ENCODE data around the gene CSRP1. TPM values are rescaled to one million over a fixed set of nuclear protein-coding genes. Genes with fewer than 3 reads are reported as not detected.

The CSRP1 gene
- total RNA-seq, 2 donors from 2014 or later, result 16.1 to 17.7 TPM

DNA sequence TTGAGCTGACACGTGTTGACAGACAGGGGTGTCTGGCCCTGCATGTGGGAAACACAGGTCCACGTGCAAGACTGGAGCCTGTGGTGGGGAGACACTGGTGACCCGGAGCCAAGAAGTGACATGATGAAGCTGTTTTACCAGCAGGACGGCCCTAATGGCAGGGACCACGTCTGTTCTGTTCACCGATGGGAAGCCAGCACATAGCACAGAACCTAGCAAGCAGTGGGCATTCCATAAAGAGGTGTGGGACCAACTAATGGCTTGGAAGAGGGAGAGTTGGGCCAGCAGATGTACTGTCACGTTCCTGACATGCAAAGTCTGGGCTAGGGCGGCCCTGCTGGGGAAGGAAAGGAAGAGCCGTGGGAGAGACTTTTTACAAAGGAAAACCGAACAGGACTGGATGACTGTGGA lies 47.3 kb upstream of the CSRP1 start:
- H3K27me3 Mint-ChIP-seq (ENCODE audit: insufficient read depth), result peaks cover 2% of the 10 kb centered on the region
- H3K27me3 ChIP-seq (ENCODE audit: control insufficient read depth, insufficient read depth, low read length, poor library complexity, severe bottlenecking), result no peaks in the 10 kb centered on the region
- H3K27ac ChIP-seq (ENCODE audit: low read depth, low read length), result no peak overlapping the region
- no peak overlapping the region for H3K9ac ChIP-seq (ENCODE audit: extremely low read depth, low read length, poor library complexity, severe bottlenecking)
- no peak for DNase-seq
- no peaks in the 10 kb centered on the region for H3K4me1 ChIP-seq (ENCODE audit: control insufficient read depth, insufficient read depth, low read length)
- no peaks in the 10 kb centered on the region for H3K9me3 Mint-ChIP-seq
- no peaks in the 10 kb centered on the region for H3K36me3 ChIP-seq (ENCODE audit: control insufficient read depth, insufficient read depth, low read length)
- no peak overlapping the region for H3K4me3 ChIP-seq (ENCODE audit: low read length)
- no peak overlapping the region for H3K27ac Mint-ChIP-seq
- H3K4me1 Mint-ChIP-seq, result peaks cover 5% of the 10 kb centered on the region
- no peak overlapping the region for H3K4me3 Mint-ChIP-seq
- H3K36me3 Mint-ChIP-seq (ENCODE audit: low read depth), result no peaks in the 10 kb centered on the region
- TF ChIP-seq, protein P1, sequence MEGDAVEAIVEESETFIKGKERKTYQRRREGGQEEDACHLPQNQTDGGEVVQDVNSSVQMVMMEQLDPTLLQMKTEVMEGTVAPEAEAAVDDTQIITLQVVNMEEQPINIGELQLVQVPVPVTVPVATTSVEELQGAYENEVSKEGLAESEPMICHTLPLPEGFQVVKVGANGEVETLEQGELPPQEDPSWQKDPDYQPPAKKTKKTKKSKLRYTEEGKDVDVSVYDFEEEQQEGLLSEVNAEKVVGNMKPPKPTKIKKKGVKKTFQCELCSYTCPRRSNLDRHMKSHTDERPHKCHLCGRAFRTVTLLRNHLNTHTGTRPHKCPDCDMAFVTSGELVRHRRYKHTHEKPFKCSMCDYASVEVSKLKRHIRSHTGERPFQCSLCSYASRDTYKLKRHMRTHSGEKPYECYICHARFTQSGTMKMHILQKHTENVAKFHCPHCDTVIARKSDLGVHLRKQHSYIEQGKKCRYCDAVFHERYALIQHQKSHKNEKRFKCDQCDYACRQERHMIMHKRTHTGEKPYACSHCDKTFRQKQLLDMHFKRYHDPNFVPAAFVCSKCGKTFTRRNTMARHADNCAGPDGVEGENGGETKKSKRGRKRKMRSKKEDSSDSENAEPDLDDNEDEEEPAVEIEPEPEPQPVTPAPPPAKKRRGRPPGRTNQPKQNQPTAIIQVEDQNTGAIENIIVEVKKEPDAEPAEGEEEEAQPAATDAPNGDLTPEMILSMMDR (conservative IDR thresholded peaks at IDR 0.05), result no peak
- 83 to 91% methylated on average over 10 of the region's 10 CpGs for WGBS, 2 experiments (ENCODE audit: insufficient coverage in 1 of 2, insufficient read length in 1 of 2)
- no peaks in the 10 kb centered on the region for H3K9me3 ChIP-seq (ENCODE audit: control insufficient read depth, low read length)

DNA sequence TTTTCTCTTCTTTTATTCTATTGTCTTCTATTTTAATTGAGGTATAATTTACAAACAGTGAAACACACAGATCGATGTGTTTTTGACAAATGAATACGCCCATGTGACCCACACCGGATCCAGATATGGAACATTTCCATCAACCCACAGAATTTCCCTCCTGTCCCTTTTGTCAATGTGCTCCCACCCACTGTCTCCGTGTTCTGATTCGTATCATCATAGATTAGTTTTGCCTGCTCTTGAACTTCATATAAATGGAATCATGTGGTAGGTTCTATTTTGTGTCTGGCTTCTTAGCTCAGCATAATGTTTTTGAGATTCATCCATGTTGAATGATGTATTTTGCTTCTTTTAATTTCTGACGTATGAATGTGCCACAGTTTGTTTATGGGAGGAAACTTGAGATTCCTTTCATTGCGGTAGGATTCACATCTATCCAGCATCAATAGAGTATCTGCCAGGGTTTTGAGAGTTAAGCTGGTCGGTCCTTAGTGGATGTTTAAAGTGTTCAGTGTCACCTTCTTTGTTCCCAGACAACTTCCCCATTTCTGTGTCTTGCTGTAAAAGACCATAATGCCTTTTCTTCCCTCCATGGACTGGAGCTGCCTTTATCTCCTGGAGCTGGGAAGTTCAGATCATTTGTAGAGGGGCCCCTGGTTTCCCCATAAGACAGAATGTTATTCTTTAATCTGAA lies 46.7 kb upstream of the CSRP1 start:
- TF ChIP-seq, protein P1 (conservative IDR thresholded peaks at IDR 0.05), result no peak
- H3K27me3 ChIP-seq (ENCODE audit: control insufficient read depth, insufficient read depth, low read length, poor library complexity, severe bottlenecking), result no peaks in the 10 kb centered on the region
- H3K36me3 Mint-ChIP-seq (ENCODE audit: low read depth), result no peaks in the 10 kb centered on the region
- no peak overlapping the region for H3K27ac Mint-ChIP-seq
- H3K4me1 Mint-ChIP-seq, result peaks cover 5% of the 10 kb centered on the region
- no peak overlapping the region for H3K27ac ChIP-seq (ENCODE audit: low read depth, low read length)
- H3K9me3 ChIP-seq (ENCODE audit: control insufficient read depth, low read length), result no peaks in the 10 kb centered on the region
- 92 to 95% methylated on average over 5 to 8 of the region's 8 CpGs for WGBS, 2 experiments (ENCODE audit: insufficient coverage in 1 of 2, insufficient read length in 1 of 2)
- no peaks in the 10 kb centered on the region for H3K4me1 ChIP-seq (ENCODE audit: control insufficient read depth, insufficient read depth, low read length)
- H3K9ac ChIP-seq (ENCODE audit: extremely low read depth, low read length, poor library complexity, severe bottlenecking), result no peak overlapping the region
- no peak for DNase-seq
- H3K4me3 ChIP-seq (ENCODE audit: low read length), result no peak overlapping the region
- peaks cover under 1% of the 10 kb centered on the region for H3K27me3 Mint-ChIP-seq (ENCODE audit: insufficient read depth)
- H3K4me3 Mint-ChIP-seq, result no peak overlapping the region
- H3K9me3 Mint-ChIP-seq, result no peaks in the 10 kb centered on the region
- no peaks in the 10 kb centered on the region for H3K36me3 ChIP-seq (ENCODE audit: control insufficient read depth, insufficient read depth, low read length)

DNA sequence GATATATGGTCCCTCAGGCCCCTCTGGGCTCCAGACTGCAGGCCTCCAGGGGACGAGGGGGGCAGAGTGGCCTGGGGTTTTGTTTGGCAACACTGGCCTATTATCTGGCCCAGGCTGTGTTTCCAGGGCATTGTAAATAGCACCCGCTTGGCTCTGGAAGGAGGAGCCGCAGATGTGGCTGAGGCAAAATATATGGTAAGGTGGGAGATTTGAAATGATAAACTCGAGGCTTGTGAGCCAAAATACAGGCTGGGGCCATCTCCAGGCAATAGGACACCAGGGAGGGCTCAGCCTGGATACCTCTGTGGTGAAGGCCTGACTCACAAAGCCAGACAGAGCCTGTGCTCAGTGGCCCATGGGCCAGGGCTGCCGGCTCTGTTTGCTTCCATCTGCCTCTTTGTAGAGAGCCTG lies 46.0 kb upstream of the CSRP1 start:
- Mint-ChIP-seq H3K4me1 (peaks cover 5% of the 10 kb centered on the region), H3K27me3 (ENCODE audit: insufficient read depth) (no peaks in the 10 kb centered on the region), H3K4me3 (no peak overlapping the region), H3K9me3 (no peaks in the 10 kb centered on the region), H3K36me3 (ENCODE audit: low read depth) (no peaks in the 10 kb centered on the region), H3K27ac (no peak overlapping the region)
- Histone ChIP-seq H3K27me3 (ENCODE audit: control insufficient read depth, insufficient read depth, low read length, poor library complexity, severe bottlenecking) (no peaks in the 10 kb centered on the region), H3K9ac (ENCODE audit: extremely low read depth, low read length, poor library complexity, severe bottlenecking) (no peak overlapping the region), H3K27ac (ENCODE audit: low read depth, low read length) (no peak overlapping the region), H3K4me3 (ENCODE audit: low read length) (no peak overlapping the region), H3K36me3 (ENCODE audit: control insufficient read depth, insufficient read depth, low read length) (no peaks in the 10 kb centered on the region), H3K4me1 (ENCODE audit: control insufficient read depth, insufficient read depth, low read length) (no peaks in the 10 kb centered on the region), H3K9me3 (ENCODE audit: control insufficient read depth, low read length) (no peaks in the 10 kb centered on the region)
- DNase-seq, result peak; percentile 46
- 72 to 87% methylated on average over 4 to 5 of the region's 5 CpGs for WGBS, 2 experiments (ENCODE audit: insufficient coverage in 1 of 2, insufficient read length in 1 of 2)
- TF ChIP-seq, protein P1 (conservative IDR thresholded peaks at IDR 0.05), result no peak
